ENCODE results near the gene SLC25A21.

SLC25A21 gene

GRCh38 chr14:36857842-36858445 is 314.5 kb downstream of the SLC25A21 start:
- TF ChIP-seq POLR2A (IDR thresholded peaks at IDR 0.05; ENCODE audit: low read depth, low read length), result no peak

GRCh38 chr14:36857136-36857535 is 315.3 kb downstream of the SLC25A21 start:
- DNase-seq (ENCODE audit: insufficient read length, low spot score), result no peak
- no peak for FAIRE-seq

More at GRCh38 chr14:36857842-36858445, 314.5 kb downstream of the SLC25A21 start:
- FAIRE-seq, result no peak
- no peak for DNase-seq (ENCODE audit: insufficient read length, low spot score)

GRCh38 chr14:36856095-36856878 is 316.1 kb downstream of the SLC25A21 start:
- DNase-seq (ENCODE audit: insufficient read length, low spot score), result no peak
- no peak for FAIRE-seq

More at GRCh38 chr14:36857136-36857535, 315.3 kb downstream of the SLC25A21 start:
- no peak for TF ChIP-seq POLR2A (IDR thresholded peaks at IDR 0.05; ENCODE audit: low read depth, low read length)

GRCh38 chr14:36855396-36855795 is 317.0 kb downstream of the SLC25A21 start:
- TF ChIP-seq POLR2A (IDR thresholded peaks at IDR 0.05; ENCODE audit: low read depth, low read length), result no peak
- no peak for DNase-seq (ENCODE audit: insufficient read length, low spot score)
- FAIRE-seq, result no peak

More at GRCh38 chr14:36856095-36856878, 316.1 kb downstream of the SLC25A21 start:
- no peak for TF ChIP-seq POLR2A (IDR thresholded peaks at IDR 0.05; ENCODE audit: low read depth, low read length)

GRCh38 chr14:36852981-36853691 is 319.3 kb downstream of the SLC25A21 start:
- DNase-seq (ENCODE audit: insufficient read length, low spot score) (no peak), FAIRE-seq (no peak)
- no peak for TF ChIP-seq POLR2A (IDR thresholded peaks at IDR 0.05; ENCODE audit: low read depth, low read length)

GRCh38 chr14:36848213-36848612 is 324.2 kb downstream of the SLC25A21 start:
- no peak for TF ChIP-seq POLR2A (IDR thresholded peaks at IDR 0.05; ENCODE audit: low read depth, low read length)
- FAIRE-seq (no peak), DNase-seq (ENCODE audit: insufficient read length, low spot score) (no peak)

GRCh38 chr14:36847366-36847765 is 325.0 kb downstream of the SLC25A21 start:
- no peak for DNase-seq (ENCODE audit: insufficient read length, low spot score)
- no peak for TF ChIP-seq POLR2A (IDR thresholded peaks at IDR 0.05; ENCODE audit: low read depth, low read length)
- FAIRE-seq, result no peak

GRCh38 chr14:36845356-36846012 is 326.9 kb downstream of the SLC25A21 start:
- DNase-seq (ENCODE audit: insufficient read length, low spot score) (no peak), FAIRE-seq (no peak)
- TF ChIP-seq POLR2A (IDR thresholded peaks at IDR 0.05; ENCODE audit: low read depth, low read length), result no peak

- TF ChIP-seq POLR2A (IDR thresholded peaks at IDR 0.05; ENCODE audit: low read depth, low read length), result no peak
- no peak for FAIRE-seq
- DNase-seq (ENCODE audit: insufficient read length, low spot score), result no peak
Observed at GRCh38 chr14:36844443-36845195, 327.8 kb downstream of the SLC25A21 start.

- no peak for DNase-seq (ENCODE audit: insufficient read length, low spot score)
- no peak for TF ChIP-seq POLR2A (IDR thresholded peaks at IDR 0.05; ENCODE audit: low read depth, low read length)
- no peak for FAIRE-seq
Observed at GRCh38 chr14:36843410-36843809, 329.0 kb downstream of the SLC25A21 start.

GRCh38 chr14:36835128-36835527 is 337.3 kb downstream of the SLC25A21 start:
- no peak for FAIRE-seq

GRCh38 chr14:36834293-36834692 is 338.1 kb downstream of the SLC25A21 start:
- DNase-seq (ENCODE audit: insufficient read length, low spot score) (no peak), FAIRE-seq (no peak)
- TF ChIP-seq POLR2A (IDR thresholded peaks at IDR 0.05; ENCODE audit: low read depth, low read length), result no peak

More at GRCh38 chr14:36835128-36835527, 337.3 kb downstream of the SLC25A21 start:
- no peak for DNase-seq (ENCODE audit: insufficient read length, low spot score)
- TF ChIP-seq POLR2A (IDR thresholded peaks at IDR 0.05; ENCODE audit: low read depth, low read length), result no peak

- FAIRE-seq (no peak), DNase-seq (ENCODE audit: insufficient read length, low spot score) (no peak)
- TF ChIP-seq POLR2A (IDR thresholded peaks at IDR 0.05; ENCODE audit: low read depth, low read length), result no peak
Observed at GRCh38 chr14:36829547-36829946, 342.9 kb downstream of the SLC25A21 start.

All from H54 (cell line).